ENCODE data around the gene WSB1. TPM values are rescaled to one million over a fixed set of nuclear protein-coding genes. Genes with fewer than 3 reads are reported as not detected.

Gene WSB1
- total and polyA plus RNA-seq, 10 donors, result 54.7 to 641 (median 408) TPM

- intact Hi-C loops (cut with DNase I; ENCODE audit: low total_unique reads), result no loop called here
- H3K27me3 ChIP-seq (replicated peaks in 1 of 7), result no peaks in the 10 kb centered on the region
- H3K36me3 ChIP-seq, result peaks cover 2 to 100% (median 96%) of the 10 kb centered on the region in 6 donors
- peaks cover 0 to 25% (median 4%) of the 10 kb centered on the region in 6 donors for H3K4me1 ChIP-seq
- DNase-seq, result no peak
- TF ChIP-seq POLR2AphosphoS5 (IDR thresholded peaks at IDR 0.05) (no peak), CTCF (IDR thresholded peaks at IDR 0.05 in 8 of 11, conservative IDR thresholded peaks at IDR 0.05 in 3 of 11) (no peak), POLR2A (IDR thresholded peaks at IDR 0.05) (no peak)
- H3K9me3 ChIP-seq, result no peaks in the 10 kb centered on the region
- no peak overlapping the region for H3K27ac ChIP-seq
- H3K4me3 ChIP-seq, result no peak overlapping the region
- 74 to 91% (median 86%) methylated on average over 1 of the region's 1 CpG for WGBS, 5 donors
These were observed 19.4 kb downstream of the WSB1 start for GRCh38 chr17:27313301-27313700.

GRCh38 chr17:27315322-27315721 is 21.4 kb downstream of the WSB1 start:
- no peak for TF ChIP-seq POLR2A (IDR thresholded peaks at IDR 0.05)
- peak in 2 of 3 donors; percentile 31 to 79 for TF ChIP-seq POLR2AphosphoS5 (IDR thresholded peaks at IDR 0.05)
- Histone ChIP-seq H3K4me1 (peaks cover 0 to 25% (median 10%) of the 10 kb centered on the region in 6 donors), H3K27me3 (replicated peaks in 1 of 7) (no peaks in the 10 kb centered on the region), H3K9me3 (no peaks in the 10 kb centered on the region), H3K27ac (peak overlapping the region in 3 of 8 donors; percentile 21 to 48 (median 26)), H3K4me3 (no peak overlapping the region), H3K36me3 (peaks cover 2 to 100% (median 79%) of the 10 kb centered on the region in 6 donors)
- WGBS, 5 donors, result 69 to 79% (median 75%) methylated on average over 6 of the region's 6 CpGs
- intact Hi-C loops (cut with DNase I; ENCODE audit: low total_unique reads), result no loop called here
- no peak for DNase-seq

- intact Hi-C loops (cut with DNase I; ENCODE audit: low total_unique reads), result no loop called here
- no peaks in the 10 kb centered on the region for H3K27me3 ChIP-seq (replicated peaks in 1 of 7)
- 90 to 95% (median 92%) methylated on average over 7 of the region's 7 CpGs for WGBS, 5 donors
- DNase-seq, result no peak
- peaks cover 0 to 21% (median 10%) of the 10 kb centered on the region in 6 donors for H3K4me1 ChIP-seq
- peak overlapping the region in 3 of 8 donors; percentile 21 to 48 (median 23) for H3K27ac ChIP-seq
- TF ChIP-seq CTCF (IDR thresholded peaks at IDR 0.05 in 8 of 11, conservative IDR thresholded peaks at IDR 0.05 in 3 of 11) (no peak), POLR2AphosphoS5 (IDR thresholded peaks at IDR 0.05) (peak in 2 of 3 donors; percentile 27 to 77)
- H3K9me3 ChIP-seq, result no peaks in the 10 kb centered on the region
- H3K4me3 ChIP-seq, result no peak overlapping the region
- H3K36me3 ChIP-seq, result peaks cover 2 to 94% (median 74%) of the 10 kb centered on the region in 6 donors
These were observed 22.0 kb downstream of the WSB1 start for GRCh38 chr17:27315796-27316465.

GRCh38 chr17:27318228-27318627 is 24.3 kb downstream of the WSB1 start:
- 92 to 94% (median 93%) methylated on average over 4 of the region's 4 CpGs for WGBS, 5 donors
- Histone ChIP-seq H3K27me3 (replicated peaks in 1 of 7) (no peaks in the 10 kb centered on the region), H3K27ac (no peak overlapping the region), H3K9me3 (no peaks in the 10 kb centered on the region), H3K36me3 (peaks cover 2 to 71% (median 51%) of the 10 kb centered on the region in 6 donors), H3K4me1 (peaks cover 0 to 25% (median 13%) of the 10 kb centered on the region in 6 donors), H3K4me3 (no peak overlapping the region)
- intact Hi-C loops (cut with DNase I; ENCODE audit: low total_unique reads), result no loop called here
- TF ChIP-seq POLR2AphosphoS5 (IDR thresholded peaks at IDR 0.05), result peak in 1 of 3 donors; percentile 67
- no peak for TF ChIP-seq POLR2A (IDR thresholded peaks at IDR 0.05)
- no peak for TF ChIP-seq CTCF (IDR thresholded peaks at IDR 0.05 in 8 of 11, conservative IDR thresholded peaks at IDR 0.05 in 3 of 11)
- DNase-seq, result no peak

Data from spleen (tissue), 11 donors.